Cortex of kidney (tissue), 1 donor: ENCODE results near the gene VPS37B.
"Not testable (repeated sequence)": the region's sequence is repeated elsewhere in the genome, so short reads cannot be mapped to it uniquely, and the experiment has no call there.

Experiments used
- DNase-seq: peaks from one replicate; lab custom pipeline; 2025; lab: John Stamatoyannopoulos, UW

The VPS37B gene, protein sequence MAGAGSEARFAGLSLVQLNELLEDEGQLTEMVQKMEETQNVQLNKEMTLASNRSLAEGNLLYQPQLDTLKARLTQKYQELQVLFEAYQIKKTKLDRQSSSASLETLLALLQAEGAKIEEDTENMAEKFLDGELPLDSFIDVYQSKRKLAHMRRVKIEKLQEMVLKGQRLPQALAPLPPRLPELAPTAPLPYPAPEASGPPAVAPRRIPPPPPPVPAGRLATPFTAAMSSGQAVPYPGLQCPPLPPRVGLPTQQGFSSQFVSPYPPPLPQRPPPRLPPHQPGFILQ

DNA sequence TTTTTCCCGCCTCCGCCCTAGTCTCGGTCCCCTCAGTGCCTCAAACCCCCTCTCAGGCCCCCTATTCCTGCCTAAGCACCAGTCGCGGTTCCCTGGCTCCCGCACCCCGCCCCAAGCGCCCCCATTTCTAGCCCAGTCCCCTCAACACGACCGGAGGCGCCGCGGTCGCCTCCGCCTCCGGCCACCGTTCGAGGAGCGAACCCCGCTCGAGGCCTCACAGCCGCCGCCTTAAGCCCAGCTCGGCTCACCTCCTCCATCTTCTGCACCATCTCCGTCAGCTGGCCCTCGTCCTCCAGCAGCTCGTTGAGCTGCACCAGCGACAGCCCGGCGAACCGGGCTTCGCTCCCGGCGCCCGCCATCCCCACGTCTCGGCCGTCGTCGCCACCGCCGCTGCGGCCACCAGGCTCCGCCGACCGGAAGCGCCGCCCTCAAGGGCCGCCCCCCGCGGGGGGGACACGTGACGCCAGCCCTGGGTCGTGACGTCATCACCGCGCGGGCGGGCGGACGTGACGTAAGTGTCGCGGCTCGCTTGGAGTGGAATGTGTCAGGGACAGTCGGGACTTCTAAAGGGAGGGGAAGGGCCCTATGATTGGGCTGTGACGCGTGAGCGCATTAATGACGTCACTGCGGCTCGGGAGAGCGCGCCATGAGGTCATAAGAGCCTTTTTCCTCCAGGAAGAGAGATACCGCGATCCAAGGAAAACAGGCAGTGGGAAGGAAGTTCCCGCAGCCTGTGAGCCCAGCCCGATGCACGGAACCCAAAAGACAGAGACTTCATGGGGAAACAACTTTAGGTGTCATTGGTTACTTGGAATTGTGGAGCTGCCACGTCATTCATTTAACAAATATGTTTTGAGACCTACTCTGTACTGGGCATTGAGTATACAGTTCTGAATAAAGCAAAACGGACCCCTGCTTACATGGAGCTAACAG is at the start of gene VPS37B:
Gene VPS37B (minus strand): TSS at position 421 of the 933 bp plus-strand sequence. CDS start 62 bp downstream, at position 359.
- DNase-seq, result no peak

DNA sequence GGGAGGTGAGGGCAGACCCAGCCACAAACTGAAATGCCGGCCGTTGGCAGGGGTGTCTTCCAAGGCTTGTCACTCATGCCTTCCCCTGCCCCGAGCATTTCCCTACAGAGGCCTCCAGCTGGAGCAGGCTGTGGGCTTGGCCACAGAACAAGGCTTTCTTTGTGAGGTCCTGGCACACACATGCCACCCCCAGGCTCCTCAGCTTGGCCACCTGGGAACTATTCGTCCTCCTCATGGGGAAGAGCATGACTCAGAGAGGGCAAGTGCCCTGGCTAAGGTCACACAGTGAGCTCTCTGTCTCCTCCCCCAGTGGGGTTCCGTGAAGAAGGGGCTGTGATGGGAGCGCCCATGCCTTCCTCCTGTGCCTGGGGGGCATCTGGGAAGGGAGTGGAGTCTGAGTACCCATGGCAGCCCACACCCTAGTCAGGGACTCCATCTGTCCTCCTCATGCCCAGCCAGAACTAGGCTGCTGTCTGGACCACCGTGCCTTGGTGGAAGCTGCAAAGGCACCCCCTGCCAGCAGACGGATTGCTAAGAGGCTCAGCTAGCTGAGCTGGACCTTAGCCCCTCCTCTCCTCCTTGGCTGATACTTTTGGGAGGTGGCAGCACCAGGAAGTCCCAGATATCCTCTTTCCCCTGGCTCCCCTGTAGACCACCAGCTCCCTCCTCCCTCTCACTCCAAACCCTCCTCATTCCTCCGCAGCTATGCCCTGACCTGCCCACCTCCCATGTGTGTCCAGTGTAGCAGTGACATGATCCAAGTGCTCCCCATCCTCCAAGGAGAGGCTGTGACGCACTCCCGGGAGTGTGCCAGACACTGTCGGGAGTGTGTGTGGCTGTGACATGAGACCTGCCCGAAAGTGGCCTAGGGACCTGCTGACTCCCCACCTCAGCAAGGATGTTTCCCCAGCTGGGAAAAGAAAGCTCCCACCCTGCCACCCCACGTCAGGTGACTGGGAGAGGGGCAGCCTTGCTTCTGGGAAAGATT is 49.0 kb upstream of the VPS37B start:
- DNase-seq, result no peak

DNA sequence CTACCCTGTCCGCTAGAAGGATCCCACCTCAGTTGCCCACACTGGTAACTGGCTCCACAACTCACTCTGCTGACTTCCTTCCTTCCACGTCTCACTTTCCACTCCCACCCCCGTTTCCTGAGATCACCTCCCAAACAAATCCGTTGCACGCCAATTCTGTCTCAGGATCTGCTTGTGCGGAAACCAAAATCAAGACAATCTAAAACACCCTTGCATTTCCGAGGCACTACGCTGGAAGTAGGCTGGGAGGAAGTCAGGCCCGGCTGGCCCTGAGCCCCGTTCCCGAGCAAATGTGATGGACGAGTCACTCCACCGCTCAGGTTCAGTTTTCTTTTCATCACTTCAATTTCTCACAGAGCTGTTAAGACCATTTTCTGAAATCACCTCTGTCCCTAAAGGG is 47.3 kb upstream of the VPS37B start:
- DNase-seq, result no peak

DNA sequence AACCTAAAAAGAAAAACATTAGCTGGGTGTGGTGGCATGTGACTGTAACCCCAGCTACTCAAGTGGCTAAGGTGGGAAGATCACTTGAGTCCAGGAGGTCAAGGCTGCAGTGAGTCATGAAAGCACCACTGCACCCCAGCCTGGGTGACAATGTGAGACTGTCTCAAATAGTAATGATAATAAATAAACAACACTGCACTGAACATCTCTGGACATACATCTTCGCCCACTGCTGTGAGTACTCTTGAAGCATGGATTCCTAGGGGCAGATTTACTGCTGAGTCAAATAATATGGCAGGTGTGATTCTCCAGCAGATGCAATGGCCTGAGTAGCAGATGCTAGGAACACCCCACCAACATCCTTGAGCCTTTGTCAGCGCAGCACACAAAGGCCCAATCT is 46.7 kb upstream of the VPS37B start:
- DNase-seq, result no peak

DNA sequence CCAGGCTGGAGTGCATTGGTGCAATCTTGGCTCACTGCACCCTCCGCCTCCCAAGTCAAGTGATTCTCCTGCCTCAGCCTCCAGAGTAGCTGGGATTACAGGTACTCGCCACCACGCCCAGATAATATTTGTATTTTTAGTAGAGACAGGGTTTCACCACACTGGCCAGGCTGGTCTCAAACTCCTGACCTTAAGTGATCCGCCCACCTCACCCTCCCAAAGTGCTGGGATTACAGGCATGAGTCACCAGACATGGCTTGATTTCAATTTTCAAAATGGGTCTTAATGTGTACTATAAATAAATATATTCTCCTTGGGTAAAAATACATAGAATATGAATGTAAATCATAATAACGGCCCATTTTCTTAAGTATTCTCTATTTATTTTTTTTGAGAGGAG is 45.4 kb upstream of the VPS37B start:
- not testable (repeated sequence) for DNase-seq

DNA sequence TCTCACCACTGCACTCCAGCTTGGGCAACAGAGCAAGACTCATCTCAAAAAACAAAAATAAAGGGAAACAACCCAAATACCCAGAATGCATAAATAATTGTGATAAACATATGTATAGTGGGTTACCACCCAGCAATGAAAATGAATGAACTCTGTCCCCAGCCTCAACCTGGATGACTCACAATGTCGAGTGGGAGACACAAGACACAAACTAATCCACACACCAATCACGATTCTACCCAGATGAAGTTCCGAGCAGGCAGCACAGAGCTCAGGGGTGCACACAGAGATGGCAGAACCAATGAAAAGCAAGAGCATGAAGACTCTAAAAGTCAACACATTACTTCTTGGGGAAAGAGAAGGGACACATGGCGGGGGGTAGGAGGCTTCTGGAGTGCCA is 43.2 kb upstream of the VPS37B start:
- DNase-seq, result no peak

DNA sequence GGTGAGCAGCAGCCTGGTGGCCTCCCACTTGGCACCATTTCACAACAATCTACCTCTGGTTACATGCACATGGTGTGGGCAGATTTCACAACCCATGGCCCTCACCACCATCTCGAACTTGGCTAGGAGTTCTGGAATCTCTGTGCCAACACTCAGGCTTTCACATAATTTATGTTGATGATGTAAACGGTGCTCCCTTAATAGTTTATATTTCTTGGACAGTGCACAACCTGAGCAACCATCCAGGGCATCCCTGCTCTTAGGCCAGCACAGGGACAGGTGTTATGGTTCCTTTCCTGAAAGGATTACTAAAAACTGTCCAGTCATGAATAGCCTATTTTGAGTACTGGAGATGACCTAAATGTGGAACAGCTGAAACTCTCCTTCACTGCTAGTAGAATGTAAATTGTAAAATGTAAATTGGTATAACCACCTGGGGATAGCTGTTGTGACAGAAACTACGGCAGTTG is 41.7 kb upstream of the VPS37B start:
- no peak for DNase-seq

DNA sequence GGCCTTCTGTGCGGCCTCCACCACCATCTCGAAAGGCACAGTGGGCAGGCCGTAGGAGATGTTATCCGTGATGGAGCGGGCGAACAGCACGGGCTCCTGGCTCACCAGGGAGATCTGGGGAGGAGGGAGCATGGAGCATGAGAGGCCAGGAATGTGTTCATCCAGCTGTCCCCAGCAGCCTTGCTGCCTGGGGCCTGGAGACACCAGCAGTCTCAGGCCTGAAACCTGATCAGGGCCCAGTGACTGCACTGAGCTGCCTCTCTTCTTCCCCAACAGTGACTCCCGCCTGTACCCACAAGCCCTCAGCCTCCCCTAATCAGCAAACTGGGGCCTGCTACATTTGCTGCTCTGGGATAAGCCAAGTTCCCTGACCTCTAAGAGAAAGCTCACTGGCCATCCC is 39.4 kb upstream of the VPS37B start:
- DNase-seq, result no peak

DNA sequence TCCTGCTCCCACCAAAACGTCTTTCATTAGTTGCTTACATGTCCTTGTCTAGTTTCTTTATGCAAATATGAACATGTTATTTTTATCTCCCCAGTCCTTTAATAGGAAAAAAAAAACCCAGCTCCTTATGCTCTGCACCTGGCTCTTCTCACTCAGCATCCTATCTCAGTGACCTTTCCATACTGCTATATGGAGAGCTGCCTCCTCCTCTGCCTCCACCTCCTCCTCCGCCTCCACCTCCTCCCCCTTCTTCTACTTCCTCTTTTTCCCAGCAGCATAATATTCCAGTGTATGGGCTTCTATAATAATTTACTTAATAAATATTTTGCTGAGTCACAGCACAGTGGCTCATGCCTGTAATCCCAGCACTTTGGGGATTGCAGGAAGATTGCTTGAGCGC is 38.8 kb upstream of the VPS37B start:
- DNase-seq, result no peak

DNA sequence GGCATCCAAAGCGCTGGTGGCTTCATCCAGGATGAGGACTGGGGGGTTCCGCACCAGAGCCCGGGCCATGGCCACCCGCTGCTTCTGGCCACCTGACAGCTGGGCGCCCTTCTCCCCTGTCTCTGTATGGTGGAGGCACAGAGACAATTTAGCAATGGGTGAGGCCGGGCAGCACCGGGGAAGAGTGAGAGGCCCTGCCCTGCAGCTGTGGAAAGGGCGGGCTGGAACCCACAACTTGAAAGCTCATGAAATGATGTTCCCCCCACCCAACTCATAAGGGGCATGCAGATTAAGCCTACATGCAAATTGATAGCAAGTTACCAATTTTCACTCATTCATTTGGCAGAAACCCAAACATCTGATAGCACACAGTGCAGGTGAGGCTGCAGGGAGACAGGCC is 36.3 kb upstream of the VPS37B start:
- DNase-seq, result no peak

DNA sequence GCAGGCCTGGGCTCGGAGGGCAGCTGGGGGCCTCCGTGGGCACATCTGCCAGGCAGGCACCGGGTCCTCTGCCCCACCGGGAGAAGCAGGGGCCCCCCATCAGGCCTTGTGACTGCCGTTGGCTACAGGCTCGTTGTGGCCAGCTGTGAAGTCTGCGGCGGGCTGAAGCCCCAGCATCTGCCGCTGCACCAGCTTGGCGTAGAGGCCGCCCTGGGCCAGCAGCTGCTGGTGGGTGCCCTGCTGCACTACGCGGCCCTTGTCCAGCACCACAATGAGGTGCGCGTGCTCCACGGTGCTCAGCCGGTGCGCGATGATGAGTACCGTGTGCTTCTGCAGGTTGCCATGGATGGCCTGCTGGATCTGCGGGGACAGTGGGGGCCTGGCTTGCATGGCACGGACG is 33.9 kb upstream of the VPS37B start:
- no peak for DNase-seq

DNA sequence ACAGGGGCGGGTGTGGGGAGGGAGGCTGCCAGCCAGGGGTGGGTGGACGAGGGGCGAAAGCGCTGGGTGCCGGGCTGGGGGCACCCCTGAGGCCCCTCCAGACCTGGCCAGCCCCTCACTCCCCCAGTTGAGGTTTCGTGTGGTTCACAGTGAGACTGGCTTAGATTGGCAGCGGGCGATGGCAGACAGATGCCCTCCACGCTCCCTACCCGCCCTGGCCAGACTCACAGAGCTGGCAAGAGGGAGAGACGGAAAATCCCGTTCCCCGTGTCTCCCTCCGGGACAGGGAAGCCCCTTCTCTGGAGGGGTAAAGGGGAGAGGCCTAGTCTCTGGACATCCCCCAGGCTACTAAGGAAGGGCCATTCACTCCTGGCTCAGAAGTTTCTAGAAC is 33.2 kb upstream of the VPS37B start:
- no peak for DNase-seq

DNA sequence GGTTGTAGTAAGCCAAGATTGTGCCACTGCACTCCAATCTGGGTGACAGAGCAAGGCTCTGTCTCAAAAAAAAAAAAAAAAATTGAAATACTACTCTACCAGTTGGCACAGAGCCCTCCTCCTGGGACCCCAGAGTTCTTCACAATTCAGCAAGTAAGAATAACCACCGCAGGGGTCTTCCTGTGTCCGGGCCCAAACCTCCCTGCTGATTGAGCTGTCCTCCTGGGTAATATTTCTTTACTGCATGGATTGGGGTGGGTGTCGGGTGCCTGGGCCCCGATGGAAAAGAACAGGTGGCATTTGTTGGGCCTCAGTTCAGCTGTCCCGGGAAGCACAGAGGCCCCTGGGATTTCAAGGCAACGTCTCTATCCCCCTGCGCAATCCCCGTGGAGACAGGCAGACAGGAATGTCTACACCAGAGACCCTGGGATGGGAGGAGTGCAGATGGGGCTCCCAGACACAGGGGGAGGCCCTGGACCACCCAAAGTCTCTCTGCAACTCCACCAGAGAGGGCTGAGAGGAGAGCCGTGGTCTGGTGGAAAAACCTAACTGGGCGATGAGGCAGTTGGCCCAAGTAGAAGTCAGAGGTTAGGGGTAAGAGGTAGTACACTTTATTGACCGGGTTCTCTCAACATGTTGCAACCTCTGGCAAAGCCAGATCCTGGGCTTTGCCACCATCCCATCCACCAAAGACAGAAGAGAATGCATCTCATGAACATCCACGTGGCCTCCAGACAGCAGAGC is 32.7 kb upstream of the VPS37B start:
- DNase-seq, result no peak

DNA sequence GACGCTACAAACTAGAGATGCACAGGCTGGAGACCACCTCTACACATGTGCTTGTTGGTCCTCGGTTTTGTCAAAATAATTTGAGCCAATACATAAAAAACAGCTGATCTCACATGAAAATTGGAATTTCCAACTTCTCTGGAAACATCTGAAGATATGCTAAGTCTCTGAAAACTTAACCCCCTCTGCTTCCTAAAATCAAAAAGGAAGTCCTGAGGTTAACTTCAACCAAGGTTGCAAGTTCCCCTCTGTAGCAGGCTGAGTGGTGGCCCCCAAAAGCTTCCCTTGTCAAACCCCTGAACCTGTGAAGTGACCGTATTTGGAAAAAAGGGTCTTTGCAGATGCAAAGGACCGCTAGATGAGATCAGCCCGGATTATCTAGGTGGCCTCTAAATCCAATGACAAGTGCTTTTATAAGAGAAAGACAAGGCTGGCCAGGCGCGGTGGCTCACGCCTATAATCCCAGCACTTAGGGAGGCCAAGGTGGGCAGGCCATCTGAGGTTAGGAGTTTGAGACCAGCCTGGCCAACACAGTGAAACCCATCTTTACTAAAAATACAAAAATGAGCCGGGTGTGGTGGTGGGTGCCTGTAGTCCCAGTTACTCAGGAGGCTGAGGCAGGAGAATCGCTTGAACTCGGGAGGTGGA is 32.0 kb upstream of the VPS37B start:
- no peak for DNase-seq

DNA sequence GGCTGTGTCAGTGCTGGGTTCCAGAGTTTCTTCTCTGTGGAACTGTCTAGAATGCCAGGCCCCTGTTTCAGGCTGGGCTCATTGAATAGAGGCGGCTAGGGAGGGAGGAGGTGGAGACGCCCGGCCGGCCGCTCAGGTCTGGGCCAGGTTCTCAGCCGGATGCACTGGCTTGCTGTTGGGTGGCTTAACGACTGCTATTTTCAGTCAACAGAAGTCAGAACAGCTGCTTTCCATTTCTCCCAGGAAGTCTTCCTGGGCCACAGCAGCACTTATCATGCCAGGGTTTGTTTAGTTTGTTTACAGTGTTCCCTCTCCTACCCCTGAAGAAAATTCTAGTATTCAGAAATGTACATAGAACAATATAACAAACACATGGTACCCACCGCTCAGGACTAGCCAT is 26.0 kb upstream of the VPS37B start:
- DNase-seq, result no peak

DNA sequence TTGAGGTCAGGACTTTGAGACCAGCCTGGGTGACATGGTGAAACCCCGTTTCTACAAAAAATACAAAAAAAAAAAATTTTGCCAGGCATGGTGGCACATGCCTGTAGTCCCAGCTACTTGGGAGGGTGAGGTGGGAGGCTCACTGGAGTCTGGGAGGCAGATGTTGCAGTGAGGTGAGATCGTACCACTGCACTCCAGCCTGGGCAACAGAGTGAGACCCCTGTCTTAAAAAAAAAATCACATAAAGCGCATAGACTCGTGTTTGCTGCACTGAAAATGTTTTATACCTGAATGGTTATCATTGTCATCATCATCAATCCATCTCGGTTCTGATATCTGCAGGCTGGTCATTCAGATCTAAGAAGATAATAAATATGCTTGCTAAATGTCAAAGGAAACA is 24.8 kb upstream of the VPS37B start:
- no peak for DNase-seq

DNA sequence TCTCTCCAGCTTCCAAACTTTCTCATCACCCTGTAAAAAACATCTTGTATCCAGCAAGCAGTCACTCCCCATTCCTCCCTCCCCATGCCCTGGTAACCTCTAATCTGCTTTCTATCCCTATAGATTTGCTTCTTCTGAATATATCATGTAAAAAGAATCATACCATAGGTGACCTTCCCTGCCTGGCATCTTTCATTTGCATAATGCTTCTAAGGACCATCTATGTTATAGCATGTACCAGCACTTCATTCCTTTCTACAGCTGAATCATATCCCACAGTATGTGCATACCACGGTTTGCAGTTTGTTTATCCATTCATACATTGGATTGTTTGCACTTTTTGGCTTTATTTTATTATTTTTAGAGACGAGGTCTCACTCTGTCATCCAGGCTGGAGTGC is 22.9 kb upstream of the VPS37B start:
- no peak for DNase-seq

DNA sequence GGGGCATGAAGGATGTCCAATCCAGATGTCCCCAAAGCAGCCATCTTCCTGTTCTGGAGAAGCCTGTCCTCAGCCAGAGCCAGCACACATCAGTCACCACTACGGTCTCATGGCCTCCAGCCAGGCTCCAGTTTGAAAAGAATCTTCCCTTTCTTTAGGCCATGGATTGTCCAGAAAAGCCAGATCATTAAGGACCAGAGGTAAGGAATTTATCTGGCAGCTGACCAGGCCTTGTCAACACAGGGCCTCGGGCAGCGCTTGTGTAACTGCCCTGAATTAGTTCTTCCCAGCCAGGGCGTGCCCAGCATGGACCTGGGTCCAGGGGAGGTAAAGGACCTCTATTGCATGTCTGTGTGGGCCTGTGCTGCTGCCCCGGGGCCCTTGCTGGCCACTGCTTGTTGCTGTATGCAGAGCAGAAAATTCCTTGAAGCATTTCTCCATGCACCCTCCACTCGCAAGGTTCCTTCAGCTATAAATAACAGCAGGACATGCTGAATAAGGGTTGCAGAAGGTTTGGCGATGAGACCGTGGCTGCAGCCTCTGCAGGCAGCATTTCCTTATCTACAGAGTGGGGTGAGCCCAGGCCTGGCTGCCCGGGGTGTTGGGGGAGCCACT is 21.7 kb upstream of the VPS37B start:
- DNase-seq, result no peak

DNA sequence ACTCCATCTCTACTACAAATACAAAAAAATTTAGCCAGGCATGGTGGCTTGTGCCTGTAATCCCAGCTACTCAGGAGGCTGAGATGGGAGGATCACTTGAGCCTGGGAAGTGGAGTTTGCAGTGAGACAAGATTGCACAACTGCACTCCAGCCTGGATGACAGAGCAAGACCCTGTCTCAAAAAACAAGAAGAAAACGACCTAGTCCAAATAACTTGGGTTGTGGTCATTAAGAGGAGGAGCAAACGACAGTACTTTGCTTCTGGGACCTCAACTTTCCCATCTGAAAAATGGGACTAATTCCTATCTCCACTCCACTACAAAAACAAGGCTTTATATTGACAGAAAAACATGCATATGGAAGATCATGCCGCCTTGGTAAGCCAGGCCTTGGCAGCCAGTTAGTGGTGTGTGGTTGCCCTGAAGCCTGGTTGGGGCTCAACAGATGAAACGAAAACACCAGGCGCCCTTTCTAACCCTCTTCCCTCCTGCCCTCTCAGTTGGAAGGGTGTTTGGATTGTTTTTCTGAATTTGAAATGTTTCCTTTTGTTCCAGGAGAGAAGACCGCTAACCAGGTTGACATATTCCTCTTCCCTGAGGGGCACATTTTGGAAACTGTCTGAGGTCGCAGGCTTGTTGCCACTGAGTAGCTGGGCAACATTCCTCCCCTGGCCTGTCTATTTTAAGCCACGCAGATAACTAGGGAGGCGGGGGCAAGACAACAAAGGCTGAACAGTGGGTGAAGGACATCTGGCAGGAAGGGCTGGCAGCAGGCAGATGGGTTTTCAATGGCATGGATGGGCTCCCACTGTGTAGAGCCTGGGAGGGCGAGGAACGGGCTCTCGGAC is 13.7 kb upstream of the VPS37B start:
- no peak for DNase-seq
